ENCODE measurements around the gene PDE6C. TPM values are rescaled to one million over a fixed set of nuclear protein-coding genes. Genes with fewer than 3 reads are reported as not detected.

The PDE6C gene
- total RNA-seq: not detected

DNA sequence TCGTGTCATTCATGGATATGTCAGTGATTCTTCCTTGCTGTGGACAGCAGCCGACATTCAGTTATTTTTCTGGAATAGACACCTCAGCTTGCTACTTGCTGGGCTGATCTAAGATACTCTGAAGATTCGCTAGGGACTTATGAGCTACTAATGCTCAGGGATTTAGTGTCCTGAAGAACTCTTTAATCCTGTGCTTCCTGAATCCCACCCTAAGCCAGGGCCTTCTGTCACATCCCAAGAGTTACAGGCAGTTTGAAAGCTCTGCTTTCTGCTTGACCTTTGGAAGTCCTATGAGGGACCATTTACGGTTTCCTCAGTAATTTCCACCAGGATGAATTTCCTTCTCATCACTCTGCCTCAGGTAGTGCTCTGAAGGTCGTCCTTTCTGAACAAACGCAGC lies at the start of gene PDE6C:
TSS of gene PDE6C (plus strand) at position 227 of the 400 bp plus-strand sequence. CDS start 189 bp downstream, outside the sequence.
- H3K4me3 Mint-ChIP-seq: no peak within 1 kb of the TSS
- DNase-seq (no peak), ATAC-seq (no peak)
- H3K4me1 Mint-ChIP-seq (ENCODE audit: low read depth): no peaks in the 10 kb centered on the region
- peaks cover under 1% of the 10 kb centered on the region for H3K9me3 Mint-ChIP-seq
- peaks cover 11% of the 10 kb centered on the region for H3K27me3 Mint-ChIP-seq (ENCODE audit: low read depth)
- no peaks in the 10 kb centered on the region for H3K36me3 Mint-ChIP-seq (ENCODE audit: insufficient read depth)

GRCh38 chr10:93565446-93565845 lies 46.9 kb upstream of the PDE6C start:
- Mint-ChIP-seq H3K27me3 (ENCODE audit: low read depth) (peaks cover 50% of the 10 kb centered on the region), H3K36me3 (ENCODE audit: insufficient read depth) (no peaks in the 10 kb centered on the region)
- ATAC-seq: no peak

GRCh38 chr10:93566435-93567276 lies 45.7 kb upstream of the PDE6C start, which contains the start of gene FFAR4:
FFAR4 (plus strand) TSS chr10:93566665; CDS start chr10:93566721, 56 bp downstream.
- no peaks in the 10 kb centered on the region for H3K36me3 Mint-ChIP-seq (ENCODE audit: insufficient read depth)
- ATAC-seq (peak in 1 of 2 donors; percentile 14), DNase-seq (no peak)
- no peak within 1 kb of the TSS for H3K4me3 Mint-ChIP-seq
- peaks cover 50% of the 10 kb centered on the region for H3K27me3 Mint-ChIP-seq (ENCODE audit: low read depth)
- no peaks in the 10 kb centered on the region for H3K9me3 Mint-ChIP-seq
- peaks cover 3% of the 10 kb centered on the region for H3K4me1 Mint-ChIP-seq (ENCODE audit: low read depth)

More at GRCh38 chr10:93565446-93565845, 46.9 kb upstream of the PDE6C start:
- H3K4me3 Mint-ChIP-seq: no peak overlapping the region
- H3K9me3 Mint-ChIP-seq: no peaks in the 10 kb centered on the region
- DNase-seq: no peak
- H3K4me1 Mint-ChIP-seq (ENCODE audit: low read depth): peaks cover 3% of the 10 kb centered on the region

DNA sequence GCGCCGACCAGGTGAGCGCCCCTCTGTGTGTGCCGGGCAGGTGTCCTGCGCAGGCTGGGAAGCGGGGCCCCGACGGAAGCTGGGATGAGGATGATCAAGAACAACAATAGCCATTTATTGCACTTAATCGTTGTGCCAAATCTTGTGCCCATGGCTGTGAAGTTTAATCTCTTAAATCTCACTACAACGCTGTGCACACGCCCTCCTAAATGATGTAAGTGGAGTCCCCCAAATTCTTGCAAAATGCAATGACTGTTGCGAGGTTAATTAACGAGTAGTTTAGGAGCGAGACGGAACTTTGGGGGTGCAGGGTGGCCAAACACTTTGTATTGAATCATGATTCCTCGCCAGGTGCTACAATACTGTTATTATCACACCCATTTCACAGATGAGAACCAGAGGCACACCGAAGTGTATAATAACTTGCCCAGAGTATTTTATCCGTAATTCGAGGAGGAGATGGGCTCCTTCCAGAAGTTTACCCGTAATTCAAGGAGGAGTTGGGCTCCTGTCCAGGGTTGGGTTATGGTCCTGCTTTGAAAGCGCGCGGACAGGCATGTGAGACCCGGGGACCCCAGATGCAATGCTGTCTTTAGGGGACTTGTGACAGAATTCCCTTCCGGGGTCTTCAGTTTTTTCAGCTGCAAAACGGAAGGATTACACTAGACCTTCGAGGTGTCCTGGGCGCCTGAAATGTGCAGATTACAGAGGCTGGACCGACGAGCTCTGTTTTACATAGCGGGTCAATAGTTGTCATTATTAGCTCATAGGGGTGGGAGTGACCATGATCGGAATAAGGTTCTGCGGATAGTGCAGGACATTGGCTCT lies 44.8 kb upstream of the PDE6C start:
- Mint-ChIP-seq H3K4me1 (ENCODE audit: low read depth) (peaks cover 3% of the 10 kb centered on the region), H3K27me3 (ENCODE audit: low read depth) (peaks cover 57% of the 10 kb centered on the region)

DNA sequence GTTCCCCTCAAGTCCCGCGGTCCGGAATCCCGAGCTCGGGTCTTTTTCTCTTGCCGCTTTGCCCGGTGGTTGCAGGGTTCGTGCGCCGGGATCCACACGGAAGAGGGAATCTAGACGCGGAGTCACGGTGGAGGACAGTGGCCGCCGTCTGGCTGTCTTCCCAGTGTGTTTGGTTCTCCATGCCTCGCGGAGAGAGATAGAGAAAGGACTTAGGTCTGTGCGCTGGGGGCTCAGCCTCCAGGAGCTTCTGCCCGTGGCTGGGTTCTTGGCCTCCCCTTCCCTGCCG lies 44.3 kb upstream of the PDE6C start:
- Mint-ChIP-seq H3K9me3 (no peaks in the 10 kb centered on the region), H3K36me3 (ENCODE audit: insufficient read depth) (no peaks in the 10 kb centered on the region), H3K4me3 (no peak overlapping the region), H3K4me1 (ENCODE audit: low read depth) (peaks cover 3% of the 10 kb centered on the region), H3K27me3 (ENCODE audit: low read depth) (peaks cover 59% of the 10 kb centered on the region)
- ATAC-seq: no peak
- no peak for DNase-seq

More for the DNA sequence above, 44.8 kb upstream of the PDE6C start:
- H3K36me3 Mint-ChIP-seq (ENCODE audit: insufficient read depth): no peaks in the 10 kb centered on the region
- ATAC-seq (no peak), DNase-seq (no peak)
- no peak overlapping the region for H3K4me3 Mint-ChIP-seq
- H3K9me3 Mint-ChIP-seq: no peaks in the 10 kb centered on the region

GRCh38 chr10:93570383-93570782 lies 42.0 kb upstream of the PDE6C start:
- Mint-ChIP-seq H3K4me3 (no peak overlapping the region), H3K9me3 (no peaks in the 10 kb centered on the region), H3K36me3 (ENCODE audit: insufficient read depth) (no peaks in the 10 kb centered on the region), H3K27me3 (ENCODE audit: low read depth) (peaks cover 49% of the 10 kb centered on the region), H3K4me1 (ENCODE audit: low read depth) (peaks cover 8% of the 10 kb centered on the region)
- ATAC-seq: no peak
- DNase-seq: no peak

- Mint-ChIP-seq H3K4me1 (ENCODE audit: low read depth) (peaks cover 5% of the 10 kb centered on the region), H3K9me3 (no peaks in the 10 kb centered on the region), H3K36me3 (ENCODE audit: insufficient read depth) (no peaks in the 10 kb centered on the region), H3K27me3 (ENCODE audit: low read depth) (peaks cover 32% of the 10 kb centered on the region), H3K4me3 (no peak overlapping the region)
- no peak for ATAC-seq
- DNase-seq: no peak
Measured at GRCh38 chr10:93572606-93573005, 39.7 kb upstream of the PDE6C start.

GRCh38 chr10:93573051-93573909 lies 39.1 kb upstream of the PDE6C start:
- peaks cover 5% of the 10 kb centered on the region for H3K4me1 Mint-ChIP-seq (ENCODE audit: low read depth)
- ATAC-seq (no peak), DNase-seq (no peak)
- H3K27me3 Mint-ChIP-seq (ENCODE audit: low read depth): peaks cover 25% of the 10 kb centered on the region
- H3K36me3 Mint-ChIP-seq (ENCODE audit: insufficient read depth): no peaks in the 10 kb centered on the region
- H3K4me3 Mint-ChIP-seq: no peak overlapping the region
- H3K9me3 Mint-ChIP-seq: no peaks in the 10 kb centered on the region

- peaks cover 22% of the 10 kb centered on the region for H3K27me3 Mint-ChIP-seq (ENCODE audit: low read depth)
- no peaks in the 10 kb centered on the region for H3K9me3 Mint-ChIP-seq
- H3K36me3 Mint-ChIP-seq (ENCODE audit: insufficient read depth): no peaks in the 10 kb centered on the region
- no peak for ATAC-seq
- no peak overlapping the region for H3K4me3 Mint-ChIP-seq
- H3K4me1 Mint-ChIP-seq (ENCODE audit: low read depth): peaks cover 5% of the 10 kb centered on the region
- DNase-seq: no peak
Measured at GRCh38 chr10:93573924-93574323, 38.4 kb upstream of the PDE6C start.

- ATAC-seq (no peak), DNase-seq (no peak)
- H3K36me3 Mint-ChIP-seq (ENCODE audit: insufficient read depth): no peaks in the 10 kb centered on the region
- H3K9me3 Mint-ChIP-seq: peaks cover 5% of the 10 kb centered on the region
- peaks cover 5% of the 10 kb centered on the region for H3K4me1 Mint-ChIP-seq (ENCODE audit: low read depth)
- no peak overlapping the region for H3K4me3 Mint-ChIP-seq
- H3K27me3 Mint-ChIP-seq (ENCODE audit: low read depth): peaks cover 7% of the 10 kb centered on the region
Measured at GRCh38 chr10:93576888-93577287, 35.4 kb upstream of the PDE6C start.

- H3K36me3 Mint-ChIP-seq (ENCODE audit: insufficient read depth): no peaks in the 10 kb centered on the region
- peaks cover 5% of the 10 kb centered on the region for H3K4me1 Mint-ChIP-seq (ENCODE audit: low read depth)
- peaks cover 1% of the 10 kb centered on the region for H3K27me3 Mint-ChIP-seq (ENCODE audit: low read depth)
Measured at GRCh38 chr10:93577565-93577964, 34.8 kb upstream of the PDE6C start.

DNA sequence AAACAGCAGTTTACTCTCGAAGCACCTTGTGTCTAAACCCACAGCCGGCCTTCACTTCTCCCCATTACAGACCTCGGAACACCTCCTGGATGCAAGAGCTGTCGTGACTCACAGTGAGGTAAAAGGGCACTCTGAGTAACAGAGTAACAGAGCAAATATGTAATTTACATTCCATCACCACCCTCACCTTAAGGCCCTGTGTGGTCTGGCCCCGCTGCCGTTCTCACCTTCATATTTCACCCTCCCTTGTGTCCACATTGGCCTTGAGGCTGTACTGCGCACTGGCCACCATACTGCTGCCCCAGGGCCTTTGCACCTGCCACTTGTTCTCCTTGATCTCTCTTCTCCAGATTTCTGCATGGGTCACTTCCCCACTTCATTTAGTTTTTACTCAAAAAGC lies 33.2 kb upstream of the PDE6C start:
- ATAC-seq (no peak), DNase-seq (no peak)
- peaks cover 5% of the 10 kb centered on the region for H3K9me3 Mint-ChIP-seq

More at GRCh38 chr10:93577565-93577964, 34.8 kb upstream of the PDE6C start:
- ATAC-seq: no peak
- no peak overlapping the region for H3K4me3 Mint-ChIP-seq
- DNase-seq: no peak
- H3K9me3 Mint-ChIP-seq: peaks cover 5% of the 10 kb centered on the region

DNA sequence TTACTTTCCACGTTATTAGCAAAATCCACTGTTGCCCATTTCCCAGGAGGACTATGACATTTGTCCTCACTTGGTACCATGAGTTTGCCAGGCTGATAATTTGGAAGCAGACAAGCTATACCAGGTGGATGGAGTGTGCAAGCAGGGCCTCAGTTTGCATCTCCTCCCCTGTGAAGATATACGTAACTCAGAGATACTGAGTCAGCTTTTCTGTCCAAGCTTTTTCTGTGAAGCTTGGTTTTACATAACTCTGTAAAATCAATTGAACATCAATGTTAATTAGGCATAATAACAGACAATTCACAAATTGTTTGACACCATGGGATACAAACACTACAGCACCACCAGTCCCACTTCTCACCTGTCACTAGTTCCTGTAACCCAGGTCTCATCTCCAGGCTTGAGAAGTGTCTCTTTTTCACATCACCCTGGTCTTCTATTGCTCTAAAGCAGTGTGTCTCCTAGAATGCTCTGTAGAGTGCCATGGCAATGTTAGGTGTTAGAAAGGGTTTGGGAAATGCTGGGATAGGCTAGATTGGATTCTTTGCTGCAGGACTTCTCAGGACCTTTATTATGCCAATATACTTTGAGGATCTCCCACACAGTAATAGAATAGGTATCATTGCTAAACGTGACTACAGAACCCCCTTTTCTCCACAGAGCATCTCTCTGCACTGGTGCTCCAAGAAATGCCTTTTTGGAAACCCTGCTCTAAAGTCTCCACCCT lies 32.2 kb upstream of the PDE6C start:
- no peaks in the 10 kb centered on the region for H3K4me1 Mint-ChIP-seq (ENCODE audit: low read depth)
- H3K36me3 Mint-ChIP-seq (ENCODE audit: insufficient read depth): no peaks in the 10 kb centered on the region
- DNase-seq (no peak), ATAC-seq (no peak)
- no peak overlapping the region for H3K4me3 Mint-ChIP-seq
- no peaks in the 10 kb centered on the region for H3K27me3 Mint-ChIP-seq (ENCODE audit: low read depth)
- H3K9me3 Mint-ChIP-seq: peaks cover 5% of the 10 kb centered on the region

More for the DNA sequence above, 33.2 kb upstream of the PDE6C start:
- Mint-ChIP-seq H3K4me3 (no peak overlapping the region), H3K27me3 (ENCODE audit: low read depth) (no peaks in the 10 kb centered on the region), H3K4me1 (ENCODE audit: low read depth) (no peaks in the 10 kb centered on the region), H3K36me3 (ENCODE audit: insufficient read depth) (no peaks in the 10 kb centered on the region)
